ENCODE measurements around the gene RNF115. TPM values are rescaled to one million over a fixed set of nuclear protein-coding genes. Genes with fewer than 3 reads are reported as not detected.

Gene RNF115
- total RNA-seq, 4 donors from 2014 or later: 34.3 to 54.9 (median 39.9) TPM

GRCh38 chr1:145785547-145785946 lies 38.3 kb downstream of the RNF115 start:
- no peaks in the 10 kb centered on the region for H3K9me3 ChIP-seq
- no peak overlapping the region for H3K4me3 ChIP-seq
- H3K4me1 ChIP-seq: peaks cover 0 to 41% (median 5%) of the 10 kb centered on the region in 3 donors
- peak overlapping the region in 3 of 4 donors; percentile 75 to 85 (median 82) for H3K27ac ChIP-seq
- WGBS, 2 donors (ENCODE audit: low coverage in 1 of 2): 78 to 82% methylated on average over 1 of the region's 1 CpG
- H3K36me3 ChIP-seq: peaks cover 0 to 22% of the 10 kb centered on the region in 2 donors
- no peak for ATAC-seq
- TF ChIP-seq POLR2A (IDR thresholded peaks at IDR 0.05) (no peak), CTCF (IDR thresholded peaks at IDR 0.05) (no peak), POLR2AphosphoS5 (IDR thresholded peaks at IDR 0.05) (no peak)
- H3K27me3 ChIP-seq: no peaks in the 10 kb centered on the region

- no peak for ATAC-seq
- Histone ChIP-seq H3K36me3 (peaks cover 0 to 33% of the 10 kb centered on the region in 2 donors), H3K27me3 (no peaks in the 10 kb centered on the region), H3K27ac (peak overlapping the region; percentile 65 to 85 (median 78)), H3K9me3 (no peaks in the 10 kb centered on the region), H3K4me3 (peak overlapping the region; percentile 23 to 49), H3K4me1 (peaks cover 0 to 50% (median 5%) of the 10 kb centered on the region in 3 donors)
- TF ChIP-seq POLR2A (IDR thresholded peaks at IDR 0.05) (peak in 1 of 2 donors; percentile 40), POLR2AphosphoS5 (IDR thresholded peaks at IDR 0.05) (peak; percentile 72), CTCF (IDR thresholded peaks at IDR 0.05) (no peak)
- 62 to 67% methylated on average over 2 to 3 of the region's 3 CpGs for WGBS, 2 donors (ENCODE audit: low coverage in 1 of 2)
Measured at GRCh38 chr1:145784409-145784808, 39.5 kb downstream of the RNF115 start.

- ATAC-seq: peak; percentile 81
- TF ChIP-seq POLR2AphosphoS5 (IDR thresholded peaks at IDR 0.05) (peak; percentile 54), POLR2A (IDR thresholded peaks at IDR 0.05) (no peak)
- 39 to 46% methylated on average over 7 to 10 of the region's 10 CpGs for WGBS, 2 donors (ENCODE audit: low coverage in 1 of 2)
- peaks cover 0 to 69% (median 5%) of the 10 kb centered on the region in 3 donors for H3K4me1 ChIP-seq
- H3K9me3 ChIP-seq: no peaks in the 10 kb centered on the region
- H3K27me3 ChIP-seq: no peaks in the 10 kb centered on the region
- H3K36me3 ChIP-seq: peaks cover 0 to 28% of the 10 kb centered on the region in 2 donors
- peak overlapping the region; percentile 65 to 85 (median 78) for H3K27ac ChIP-seq
- peak overlapping the region; percentile 23 to 49 for H3K4me3 ChIP-seq
Measured at GRCh38 chr1:145782272-145783099, 41.4 kb downstream of the RNF115 start.

GRCh38 chr1:145778146-145778540 lies 45.8 kb downstream of the RNF115 start:
- TF ChIP-seq CTCF (IDR thresholded peaks at IDR 0.05) (no peak), POLR2A (IDR thresholded peaks at IDR 0.05) (no peak), EP300 (IDR thresholded peaks at IDR 0.05) (no peak), POLR2AphosphoS5 (IDR thresholded peaks at IDR 0.05) (no peak)
- ATAC-seq: no peak
- Histone ChIP-seq H3K36me3 (peaks cover 0 to 32% of the 10 kb centered on the region in 2 donors), H3K27me3 (no peaks in the 10 kb centered on the region), H3K27ac (peak overlapping the region in 3 of 4 donors; percentile 27 to 41 (median 38)), H3K4me3 (no peak overlapping the region), H3K9me3 (no peaks in the 10 kb centered on the region), H3K4me1 (peaks cover 5 to 74% (median 7%) of the 10 kb centered on the region in 3 donors)
- 50 to 70% methylated on average over 1 of the region's 1 CpG for WGBS, 2 donors (ENCODE audit: low coverage in 1 of 2)

GRCh38 chr1:145777357-145778145 lies 46.3 kb downstream of the RNF115 start:
- ATAC-seq: no peak
- Histone ChIP-seq H3K27me3 (no peaks in the 10 kb centered on the region), H3K4me1 (peaks cover 5 to 80% (median 7%) of the 10 kb centered on the region in 3 donors), H3K27ac (peak overlapping the region in 2 of 4 donors; percentile 38 to 41), H3K9me3 (no peaks in the 10 kb centered on the region), H3K4me3 (no peak overlapping the region), H3K36me3 (peaks cover 0 to 34% of the 10 kb centered on the region in 2 donors)
- WGBS, 2 donors (ENCODE audit: low coverage in 1 of 2): 60 to 82% methylated on average over 1 of the region's 1 CpG
- no peak for TF ChIP-seq EP300 (IDR thresholded peaks at IDR 0.05)
- no peak for TF ChIP-seq POLR2AphosphoS5 (IDR thresholded peaks at IDR 0.05)
- TF ChIP-seq CTCF (IDR thresholded peaks at IDR 0.05): no peak
- no peak for TF ChIP-seq POLR2A (IDR thresholded peaks at IDR 0.05)

Data from gastroesophageal sphincter (tissue), 4 donors.